ENCODE measurements around the gene RASGRP3. TPM values are rescaled to one million over a fixed set of nuclear protein-coding genes. Genes with fewer than 3 reads are reported as not detected.

RASGRP3 gene
- total RNA-seq, 4 donors from 2014 or later: 3.7 to 10.6 (median 6.7) TPM

GRCh38 chr2:33496726-33497125 is 20.3 kb downstream of the RASGRP3 start:
- TF ChIP-seq CTCF (IDR thresholded peaks at IDR 0.05) (no peak), EP300 (IDR thresholded peaks at IDR 0.05) (no peak), POLR2A (IDR thresholded peaks at IDR 0.05; ENCODE audit: low read depth) (no peak), POLR2AphosphoS5 (IDR thresholded peaks at IDR 0.05) (no peak)
- Histone ChIP-seq H3K27ac (replicated peaks in 1 of 4) (no peak overlapping the region), H3K4me1 (peaks cover 8 to 18% (median 14%) of the 10 kb centered on the region in 4 donors), H3K27me3 (no peaks in the 10 kb centered on the region), H3K4me3 (no peak overlapping the region), H3K36me3 (no peaks in the 10 kb centered on the region), H3K9me3 (no peaks in the 10 kb centered on the region)
- intact Hi-C loops (cut with DNase I): no loop called here
- DNase-seq (ENCODE audit: extremely low spot score): no peak
- WGBS: 69% methylated on average over 2 of the region's 2 CpGs

GRCh38 chr2:33497221-33497650 is 20.8 kb downstream of the RASGRP3 start:
- no peak for DNase-seq (ENCODE audit: extremely low spot score)
- TF ChIP-seq POLR2AphosphoS5 (IDR thresholded peaks at IDR 0.05): no peak
- TF ChIP-seq EP300 (IDR thresholded peaks at IDR 0.05): no peak
- TF ChIP-seq POLR2A (IDR thresholded peaks at IDR 0.05; ENCODE audit: low read depth): no peak
- no peak for TF ChIP-seq CTCF (IDR thresholded peaks at IDR 0.05)
- Histone ChIP-seq H3K27me3 (no peaks in the 10 kb centered on the region), H3K4me3 (no peak overlapping the region), H3K27ac (replicated peaks in 1 of 4) (no peak overlapping the region), H3K9me3 (no peaks in the 10 kb centered on the region), H3K4me1 (peaks cover 8 to 16% (median 14%) of the 10 kb centered on the region in 4 donors), H3K36me3 (no peaks in the 10 kb centered on the region)
- intact Hi-C loops (cut with DNase I): no loop called here

GRCh38 chr2:33498291-33498956 is 22.0 kb downstream of the RASGRP3 start:
- no peak overlapping the region for H3K27ac ChIP-seq (replicated peaks in 1 of 4)
- peaks cover 8 to 20% (median 14%) of the 10 kb centered on the region in 4 donors for H3K4me1 ChIP-seq
- TF ChIP-seq EP300 (IDR thresholded peaks at IDR 0.05): no peak
- TF ChIP-seq POLR2AphosphoS5 (IDR thresholded peaks at IDR 0.05): no peak
- no peak for TF ChIP-seq CTCF (IDR thresholded peaks at IDR 0.05)
- no peak for TF ChIP-seq POLR2A (IDR thresholded peaks at IDR 0.05; ENCODE audit: low read depth)
- no peaks in the 10 kb centered on the region for H3K36me3 ChIP-seq
- no peaks in the 10 kb centered on the region for H3K27me3 ChIP-seq
- no peak overlapping the region for H3K4me3 ChIP-seq
- WGBS: 60% methylated on average over 5 of the region's 5 CpGs
- no peaks in the 10 kb centered on the region for H3K9me3 ChIP-seq
- intact Hi-C loops (cut with DNase I): no loop called here
- no peak for DNase-seq (ENCODE audit: extremely low spot score)

GRCh38 chr2:33500177-33500576 is 23.7 kb downstream of the RASGRP3 start:
- intact Hi-C loops (cut with DNase I): no loop called here
- DNase-seq (ENCODE audit: extremely low spot score): no peak
- Histone ChIP-seq H3K9me3 (no peaks in the 10 kb centered on the region), H3K36me3 (no peaks in the 10 kb centered on the region), H3K27me3 (no peaks in the 10 kb centered on the region), H3K4me1 (peaks cover 6 to 27% (median 8%) of the 10 kb centered on the region in 4 donors), H3K27ac (replicated peaks in 1 of 4) (no peak overlapping the region), H3K4me3 (no peak overlapping the region)
- TF ChIP-seq POLR2AphosphoS5 (IDR thresholded peaks at IDR 0.05) (no peak), CTCF (IDR thresholded peaks at IDR 0.05) (no peak), EP300 (IDR thresholded peaks at IDR 0.05) (no peak), POLR2A (IDR thresholded peaks at IDR 0.05; ENCODE audit: low read depth) (no peak)
- 89% methylated on average over 5 of the region's 5 CpGs for WGBS

- no peaks in the 10 kb centered on the region for H3K27me3 ChIP-seq
- TF ChIP-seq POLR2A (IDR thresholded peaks at IDR 0.05; ENCODE audit: low read depth) (no peak), CTCF (IDR thresholded peaks at IDR 0.05) (no peak), EP300 (IDR thresholded peaks at IDR 0.05) (no peak), POLR2AphosphoS5 (IDR thresholded peaks at IDR 0.05) (no peak)
- no peak overlapping the region for H3K4me3 ChIP-seq
- H3K9me3 ChIP-seq: no peaks in the 10 kb centered on the region
- intact Hi-C loops (cut with DNase I): no loop called here
- H3K27ac ChIP-seq (replicated peaks in 1 of 4): no peak overlapping the region
- DNase-seq (ENCODE audit: extremely low spot score): no peak
- no peaks in the 10 kb centered on the region for H3K36me3 ChIP-seq
- peaks cover 6 to 27% (median 7%) of the 10 kb centered on the region in 4 donors for H3K4me1 ChIP-seq
- WGBS: 82% methylated on average over 2 of the region's 2 CpGs
Measured at GRCh38 chr2:33502025-33502424, 25.6 kb downstream of the RASGRP3 start.
